HPDE6-E6E7 (cell line): ENCODE data around the gene SPACA5.
"Not testable (repeated sequence)": the region's sequence is repeated elsewhere in the genome, so short reads cannot be mapped to it uniquely, and the experiment has no call there.

Experiments used
- DNase-seq: peaks from one replicate; pipeline ENCODE4 v3.0.0; 2011; ENCODE audit warnings: missing footprints; ENCODE audit errors: extremely low spot score

Gene SPACA5

DNA sequence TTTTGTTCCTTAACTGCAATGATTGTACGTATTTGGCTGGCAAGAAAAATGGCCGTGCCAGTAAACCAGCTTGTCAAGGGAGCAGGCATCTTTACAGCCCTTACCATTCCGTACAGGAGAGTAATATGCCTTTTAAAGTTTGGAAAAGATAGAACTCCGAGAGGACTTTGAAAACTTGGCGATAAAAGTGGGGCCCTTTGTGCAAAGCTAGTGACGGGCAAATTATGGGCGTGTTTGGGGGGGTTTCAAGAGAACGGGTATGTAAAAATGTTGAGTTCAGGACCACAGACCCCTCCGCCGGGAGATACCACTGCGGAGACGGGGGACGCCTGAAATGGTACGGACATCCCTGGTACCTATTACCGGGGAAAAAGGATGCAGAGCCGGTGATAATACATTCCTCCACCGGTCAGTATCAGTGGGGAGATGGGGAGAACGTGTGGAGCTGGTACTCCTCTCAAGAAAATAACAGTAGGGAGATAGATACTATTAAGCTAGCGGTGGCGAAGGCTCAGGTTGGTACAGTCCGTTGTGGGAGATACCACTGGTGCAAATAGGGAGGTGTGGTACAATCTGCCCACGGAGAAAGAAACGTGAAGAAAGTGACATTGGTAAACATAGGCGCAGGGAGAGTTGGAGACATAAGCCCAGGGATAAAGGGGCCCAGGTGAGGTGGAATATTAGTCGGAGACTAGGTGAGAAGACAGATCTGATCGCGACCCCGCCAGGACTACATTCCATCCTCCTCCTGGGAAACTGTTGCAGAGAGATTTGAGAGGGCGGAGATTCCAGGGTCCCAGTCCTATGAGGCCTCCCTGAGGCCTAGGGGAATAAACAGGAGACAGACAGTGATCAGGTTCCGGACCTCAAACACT lies 14.5 kb downstream of the SPACA5 start:
- DNase-seq, result no peak

DNA sequence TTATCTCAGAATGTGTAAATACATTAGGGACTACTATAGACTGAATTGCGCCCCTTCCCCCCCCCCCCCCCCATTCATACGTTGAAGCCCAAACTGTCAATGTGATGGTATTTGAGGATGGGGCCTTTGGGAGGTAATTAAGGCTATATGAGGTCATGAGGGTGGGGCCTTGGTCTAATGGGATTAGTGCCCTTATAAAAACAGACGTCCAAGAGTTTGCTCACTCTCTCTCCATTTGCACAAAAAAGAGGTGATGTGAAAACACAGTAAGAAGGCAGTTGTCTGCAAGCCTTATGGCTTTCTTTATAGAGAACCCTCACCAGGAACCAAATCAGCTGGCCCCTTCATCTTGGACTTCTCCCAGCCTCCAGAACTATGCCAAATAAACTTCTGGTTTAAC lies 15.3 kb downstream of the SPACA5 start:
- no peak for DNase-seq

DNA sequence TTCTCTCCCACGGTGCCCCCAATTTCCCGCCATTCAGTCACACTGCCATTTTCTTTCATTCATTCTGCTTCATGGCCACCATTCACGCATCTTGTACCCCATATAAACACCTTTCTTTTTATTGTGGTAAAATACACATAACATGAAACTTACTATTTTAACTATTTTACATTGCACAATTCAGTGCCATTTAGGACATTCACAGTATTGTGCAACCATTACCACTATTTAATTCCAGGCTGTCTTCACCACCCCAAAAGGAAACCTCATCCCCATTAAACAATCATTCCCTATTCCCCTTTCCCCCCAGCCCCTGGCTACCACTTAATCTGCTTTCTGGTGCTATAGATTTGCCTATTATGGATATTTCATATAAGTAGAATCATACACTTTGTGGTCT lies 15.9 kb downstream of the SPACA5 start:
- no peak for DNase-seq

DNA sequence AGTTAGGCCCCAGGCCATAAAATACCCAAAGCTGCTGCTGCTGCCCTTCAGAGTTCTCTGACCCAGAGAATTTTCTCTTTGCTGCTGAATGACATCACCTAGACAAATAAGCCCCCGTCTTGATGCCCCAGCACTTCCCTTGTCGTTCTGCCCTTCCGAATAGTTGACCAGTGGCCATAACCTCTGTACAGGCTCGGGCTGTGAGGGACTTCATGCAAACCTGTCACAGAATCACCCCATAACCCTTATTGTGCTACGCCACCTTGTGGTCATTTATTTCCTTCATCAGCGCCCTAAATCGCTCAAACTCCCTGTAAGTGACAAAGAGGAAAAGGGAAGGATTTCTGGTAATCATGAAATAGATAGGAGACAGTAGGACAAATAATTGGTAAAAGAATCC lies 18.8 kb downstream of the SPACA5 start:
- no peak for DNase-seq

DNA sequence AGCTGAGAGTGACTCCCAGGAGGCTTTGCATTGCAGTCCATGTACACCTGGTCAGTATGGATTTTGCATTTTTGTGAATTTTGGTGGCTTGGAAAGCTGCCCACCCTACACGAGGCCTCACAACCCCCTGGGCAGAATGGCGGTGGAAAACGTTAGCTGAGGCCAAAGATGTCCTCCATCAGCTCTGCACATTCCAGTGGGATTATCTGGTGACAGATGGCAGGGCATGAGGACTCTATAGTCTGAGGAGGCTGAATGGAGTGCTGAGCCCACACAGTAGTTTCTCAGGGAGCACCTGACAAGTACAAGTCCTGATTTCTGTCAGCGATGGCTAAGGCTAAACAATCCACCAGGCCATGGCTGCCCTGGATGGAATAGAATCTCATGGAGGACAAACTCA lies 20.8 kb downstream of the SPACA5 start:
- DNase-seq, result not testable (repeated sequence)

DNA sequence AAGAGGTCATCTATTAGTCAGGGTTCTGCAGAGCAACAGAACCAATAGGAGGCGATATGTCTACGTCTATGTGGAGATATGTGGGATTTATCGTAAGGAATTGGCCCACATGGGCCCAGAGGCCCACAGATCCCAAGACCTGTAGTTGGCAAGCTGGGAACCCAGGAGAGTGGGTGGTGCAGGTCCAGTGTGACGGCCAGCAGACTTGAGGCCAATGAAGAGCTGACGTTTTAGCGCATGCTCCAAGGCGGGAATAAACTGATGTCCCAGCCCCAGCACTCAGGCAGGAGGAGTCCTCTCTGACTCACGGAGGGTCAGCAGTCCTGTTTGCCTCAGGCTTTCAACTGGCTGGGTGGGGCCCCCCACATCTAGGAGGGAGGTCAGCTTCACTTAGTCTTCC lies 21.3 kb downstream of the SPACA5 start:
- DNase-seq, result no peak

DNA sequence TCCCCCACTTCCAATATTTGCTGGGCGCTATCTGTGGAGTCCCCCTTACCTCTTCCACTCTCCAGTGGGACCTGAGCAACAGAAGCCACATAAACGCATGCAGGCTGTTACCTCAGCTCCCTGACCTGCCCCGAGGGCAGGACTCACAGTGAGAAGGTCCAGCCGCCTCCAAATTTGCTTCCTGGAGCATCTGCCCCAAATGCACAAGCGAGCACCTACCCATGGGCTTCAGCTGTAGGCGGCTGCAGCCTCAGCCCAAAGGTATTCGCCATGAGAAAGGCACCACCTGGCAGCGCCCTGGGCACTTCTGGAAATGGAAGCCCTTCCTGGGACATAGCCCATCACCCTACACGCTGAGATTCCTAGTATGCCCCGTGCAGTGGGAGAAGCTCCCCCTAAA lies 23.4 kb downstream of the SPACA5 start:
- no peak for DNase-seq

DNA sequence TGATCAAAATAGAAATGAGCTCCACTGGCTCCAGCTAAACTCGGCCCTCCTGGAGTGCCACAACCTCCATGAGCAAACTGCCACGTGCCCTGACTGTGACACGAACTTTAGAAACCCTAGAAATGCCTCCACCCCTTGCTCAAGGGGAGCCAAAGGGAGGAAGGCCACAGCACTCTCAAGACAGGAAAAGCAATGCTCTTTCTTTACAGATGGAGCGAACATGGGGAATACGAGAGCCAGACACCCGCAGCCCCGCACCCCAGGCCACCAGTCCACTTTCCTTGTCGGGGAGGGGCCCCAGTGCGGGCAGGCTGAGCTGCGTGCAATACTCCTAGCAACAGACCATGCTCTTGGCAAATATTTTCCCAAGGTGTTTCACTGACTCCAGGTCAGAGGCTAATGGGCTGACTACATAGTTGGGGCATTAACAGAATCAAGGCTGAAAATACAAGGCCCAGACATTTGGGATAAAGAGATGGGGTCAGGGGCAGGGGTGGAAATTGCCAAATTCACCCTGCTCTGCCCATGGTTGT lies 23.9 kb downstream of the SPACA5 start:
- DNase-seq, result not testable (repeated sequence)

DNA sequence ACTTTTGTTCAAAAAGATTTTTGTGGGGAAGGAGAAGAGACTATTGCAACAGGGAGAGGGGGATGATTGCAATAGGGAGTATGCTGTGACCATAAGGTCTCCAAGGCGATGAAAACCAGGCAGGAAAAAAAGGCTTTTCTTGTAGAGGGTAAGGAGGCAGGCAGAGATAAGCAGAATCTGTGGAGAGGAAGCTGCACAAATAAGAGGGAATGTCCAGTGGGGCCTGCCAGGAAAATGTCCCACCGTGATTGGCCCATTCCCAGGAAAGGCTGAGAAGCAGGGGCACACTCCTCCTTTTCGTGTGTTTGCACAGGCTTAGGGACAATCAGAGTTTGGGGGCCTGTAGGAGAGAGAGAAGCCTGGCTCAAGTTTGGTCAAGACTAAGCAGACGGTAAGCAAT lies 29.1 kb downstream of the SPACA5 start:
- no peak for DNase-seq

DNA sequence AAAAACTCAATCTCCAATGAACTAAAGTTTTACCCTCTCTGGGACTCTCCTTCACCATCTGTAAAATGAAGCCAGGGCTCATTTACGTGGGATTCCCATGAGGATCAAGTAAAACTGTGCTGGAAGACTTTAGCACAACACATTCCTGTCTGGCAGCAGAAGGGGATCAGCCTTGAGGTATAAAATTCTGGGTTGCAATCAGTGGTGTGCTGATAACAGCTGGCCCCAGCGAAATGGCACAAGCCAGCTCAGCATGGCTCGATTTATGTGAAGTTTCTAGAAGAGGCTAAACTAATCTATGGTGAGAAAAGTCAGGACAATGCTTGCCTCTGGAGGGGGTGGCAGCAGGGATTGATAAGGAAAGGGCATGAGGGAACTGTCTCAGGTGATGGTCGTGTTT lies 36.3 kb downstream of the SPACA5 start:
- no peak for DNase-seq

DNA sequence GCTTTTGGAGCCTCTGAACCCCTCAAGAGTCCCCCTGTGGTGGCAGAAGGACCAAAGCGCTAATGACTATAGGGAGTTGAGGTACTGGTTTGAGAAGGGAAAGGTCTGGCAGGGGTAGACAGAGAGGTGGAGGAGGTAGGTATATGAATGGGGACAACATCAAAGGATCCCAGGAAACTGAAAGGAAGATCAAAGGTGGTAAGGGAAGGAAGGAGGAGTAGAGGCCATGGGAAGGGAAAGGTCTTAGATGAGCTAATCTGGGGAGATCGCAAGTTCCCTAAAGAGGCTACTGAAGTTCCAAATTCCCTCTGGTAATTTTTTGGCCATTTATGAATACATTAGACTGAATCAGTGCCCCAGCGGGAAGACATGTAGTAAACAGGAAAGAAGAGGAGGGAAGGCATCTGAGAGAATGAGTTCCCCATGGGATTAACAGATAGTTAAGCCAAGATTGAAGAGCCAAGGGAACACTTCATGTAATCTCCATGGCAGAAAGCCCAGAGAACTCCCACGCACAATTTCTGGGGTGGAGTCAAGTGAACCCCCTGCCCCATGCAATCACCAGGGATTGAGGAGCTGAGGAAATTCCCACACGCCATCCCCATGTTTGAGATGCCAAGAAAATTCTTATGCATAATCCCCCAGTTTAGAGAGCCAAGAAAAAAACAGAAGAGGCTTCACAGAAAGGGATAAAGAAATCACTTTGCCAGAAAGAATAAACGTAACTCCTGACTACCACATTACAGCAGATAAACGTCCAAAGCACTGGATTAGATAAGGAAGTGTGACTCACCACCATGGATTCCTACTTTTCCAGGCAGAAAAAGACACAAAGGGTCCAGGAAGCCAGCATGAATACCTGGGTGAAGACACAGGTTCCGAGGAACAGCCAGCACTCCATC lies 38.9 kb downstream of the SPACA5 start:
- DNase-seq, result peak; percentile 20

DNA sequence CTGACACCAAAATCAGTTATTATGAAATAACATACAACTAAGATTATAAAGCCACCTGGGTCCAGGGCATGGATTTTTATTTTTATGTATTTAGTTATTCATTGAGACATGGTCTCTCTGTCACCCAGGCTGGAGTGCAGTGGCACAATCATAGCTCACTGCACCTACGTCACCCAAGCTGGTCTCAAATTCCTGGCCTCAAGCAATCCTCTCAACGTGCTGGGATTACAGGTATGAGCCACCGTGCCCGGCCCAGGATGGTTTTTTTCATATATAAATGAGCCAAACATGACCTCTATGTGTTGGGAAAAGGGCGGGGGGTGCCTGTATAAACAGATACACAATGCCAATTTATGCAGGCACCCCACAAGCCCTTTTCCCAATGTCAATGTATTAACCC lies 40.1 kb downstream of the SPACA5 start:
- DNase-seq, result no peak

DNA sequence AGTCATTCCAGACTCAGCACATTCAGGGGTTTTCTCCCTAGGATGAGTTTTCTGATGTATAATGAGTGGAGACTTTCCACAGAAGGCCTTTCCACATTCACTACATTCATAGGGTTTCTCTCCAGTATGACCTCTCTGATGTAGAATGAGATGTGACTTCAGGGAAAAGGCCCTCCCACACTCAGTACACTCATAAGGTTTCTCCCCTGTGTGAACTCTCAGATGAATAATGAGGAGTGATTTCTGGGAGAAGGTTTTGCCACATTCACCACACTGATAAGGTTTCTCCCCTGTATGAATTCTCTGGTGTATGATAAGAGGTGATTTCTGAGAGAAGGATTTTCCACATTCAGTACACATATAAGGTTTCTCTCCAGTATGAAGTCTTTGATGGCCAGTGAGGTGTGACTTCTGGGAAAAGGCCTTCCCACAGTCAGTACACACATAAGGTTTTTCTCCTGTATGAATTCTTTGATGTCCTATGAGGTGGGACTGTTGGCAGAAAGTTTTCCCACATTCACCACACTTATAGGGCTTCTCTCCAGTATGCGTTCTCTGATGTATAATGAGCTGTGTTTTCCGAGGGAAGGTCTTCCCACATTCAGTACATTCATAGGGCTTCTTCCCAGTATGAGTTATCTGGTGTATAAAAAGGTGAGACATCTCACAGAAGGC lies 52.0 kb downstream of the SPACA5 start:
- DNase-seq, result no peak

DNA sequence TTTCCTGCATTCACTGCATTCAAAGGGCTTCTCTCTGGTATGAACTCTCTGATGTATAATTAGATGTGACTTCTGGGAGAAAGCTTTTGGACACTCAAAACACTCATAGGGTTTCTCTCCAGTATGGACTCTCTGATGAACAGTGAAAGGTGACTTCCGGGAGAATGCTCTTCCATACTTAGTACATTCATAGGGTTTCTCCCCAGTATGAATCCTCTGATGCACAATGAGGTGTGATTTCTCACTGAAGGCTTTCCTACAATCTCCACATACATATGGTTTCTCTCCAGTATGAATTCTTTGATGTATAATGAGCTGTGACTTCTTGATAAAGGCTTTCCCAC lies 52.5 kb downstream of the SPACA5 start:
- no peak for DNase-seq
